Amniotic epithelial cell (primary cell): ENCODE results near the gene OR4Q2.
"Not testable (repeated sequence)": the region's sequence is repeated elsewhere in the genome, so short reads cannot be mapped to it uniquely, and the experiment has no call there.

ENCODE experiments used
- DNase-seq: peaks from one replicate; pipeline ENCODE4 v3.0.0-alpha.2; 2010; ENCODE audit warnings: low read depth

OR4Q2 gene

DNA sequence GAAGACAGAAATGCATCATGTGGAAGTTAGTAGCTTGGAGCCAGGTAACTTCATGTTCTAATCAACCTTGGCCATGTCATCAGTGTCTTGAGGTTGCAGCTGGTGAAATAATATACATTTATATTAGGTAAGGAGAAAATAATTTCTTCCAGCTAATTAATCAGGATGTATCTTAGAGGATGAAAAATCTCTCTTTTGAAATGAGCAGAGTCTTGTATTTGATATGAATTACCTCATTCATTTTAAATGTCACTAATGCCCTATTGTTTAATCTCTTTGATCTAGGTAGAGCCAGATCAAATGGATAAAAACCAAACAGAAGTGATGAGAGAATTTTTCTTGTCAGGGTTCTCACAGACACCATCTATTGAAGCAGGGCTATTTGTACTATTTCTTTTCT is at the start of gene OR4Q2:
OR4Q2 (plus strand) TSS at position 301 of the 400 bp plus-strand sequence.
- no peak for DNase-seq

- not testable (repeated sequence) for DNase-seq
These were observed 32.2 kb upstream of the OR4Q2 start for GRCh38 chr14:19969735-19970134.

- DNase-seq, result no peak
These were observed 27.1 kb upstream of the OR4Q2 start for GRCh38 chr14:19974844-19975243.

GRCh38 chr14:19975291-19975690 is 26.7 kb upstream of the OR4Q2 start, which contains the start of gene OR4K15:
OR4K15 (plus strand) TSS chr14:19975591; CDS start chr14:19975591, 0 bp downstream.
- DNase-seq, result no peak

DNA sequence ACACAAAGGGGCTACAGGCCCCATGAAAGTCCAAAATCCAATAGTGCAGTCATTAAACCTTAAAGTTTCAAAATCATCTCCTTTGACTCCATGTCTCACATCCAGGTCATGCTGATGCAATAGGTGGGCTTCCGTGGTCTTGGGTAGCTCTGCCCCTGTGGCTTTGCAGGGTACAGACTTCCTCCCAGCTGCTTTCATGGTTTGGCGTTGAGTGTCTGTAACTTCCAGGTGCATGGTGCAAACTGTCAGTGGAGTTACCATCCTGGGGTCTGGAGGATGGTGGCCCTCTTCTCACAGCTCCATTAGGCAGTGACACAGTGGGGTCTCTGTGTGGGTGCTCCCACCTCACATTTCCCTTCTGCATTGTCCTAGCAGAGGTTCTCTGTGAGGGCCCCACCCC is 8.5 kb upstream of the OR4Q2 start:
- DNase-seq, result no peak

DNA sequence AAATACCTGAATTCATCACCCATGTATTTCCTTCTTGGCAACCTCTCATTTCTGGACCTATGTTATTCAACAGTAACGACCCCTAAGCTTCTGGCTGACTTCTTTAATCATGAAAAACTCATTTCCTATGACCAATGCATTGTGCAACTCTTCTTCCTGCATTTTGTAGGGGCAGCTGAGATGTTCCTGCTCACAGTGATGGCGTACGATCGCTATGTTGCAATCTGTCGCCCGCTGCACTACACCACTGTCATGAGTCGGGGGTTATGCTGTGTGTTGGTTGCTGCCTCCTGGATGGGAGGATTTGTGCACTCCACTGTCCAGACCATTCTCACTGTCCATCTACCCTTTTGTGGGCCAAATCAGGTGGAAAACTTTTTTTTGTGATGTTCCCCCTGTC is 356 bp downstream of the OR4Q2 start:
- DNase-seq, result no peak

GRCh38 chr14:20008156-20008555 is 6.2 kb downstream of the OR4Q2 start:
- DNase-seq, result no peak

GRCh38 chr14:20019257-20019865 is 17.4 kb downstream of the OR4Q2 start, which contains the start of gene OR4K14:
OR4K14 (minus strand) TSS chr14:20019307; CDS start chr14:20015193, 4,114 bp downstream.
- DNase-seq, result no peak

GRCh38 chr14:20031058-20031457 is 29.1 kb downstream of the OR4Q2 start:
- no peak for DNase-seq

DNA sequence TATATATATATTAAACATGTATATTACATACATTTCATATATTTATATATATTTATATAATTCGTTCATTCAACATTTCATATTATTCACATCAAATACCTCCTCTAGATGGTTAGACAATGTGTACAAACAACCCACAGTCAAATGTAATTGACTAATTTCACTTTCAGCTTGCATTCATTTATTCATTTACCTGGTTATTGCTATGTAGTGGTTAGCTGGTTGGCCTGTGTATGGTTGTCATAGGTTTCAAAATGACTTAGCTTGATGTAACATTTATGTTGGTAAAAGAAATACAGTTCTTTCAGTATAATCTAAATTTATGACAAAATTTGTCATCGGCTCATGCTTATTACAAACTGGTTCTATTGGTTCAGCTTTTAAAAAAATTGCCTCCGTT is 33.5 kb downstream of the OR4Q2 start:
- no peak for DNase-seq

GRCh38 chr14:20035938-20036337 is 34.0 kb downstream of the OR4Q2 start, which contains the start of gene OR4K13:
OR4K13 (minus strand) TSS chr14:20036038; CDS start chr14:20034758, 1,280 bp downstream.
- no peak for DNase-seq

GRCh38 chr14:20044243-20044642 is 42.3 kb downstream of the OR4Q2 start:
- DNase-seq, result no peak

- no peak for DNase-seq
These were observed 46.2 kb downstream of the OR4Q2 start for GRCh38 chr14:20048202-20048601.
